OCI-LY7 (cell line): ENCODE results near the gene CCDC66. TPM values are rescaled to one million over a fixed set of nuclear protein-coding genes. Genes with fewer than 3 reads are reported as not detected.

Experiments used
- Bru-seq: library from RNA; stranded (reverse); fragments of 400-500 nt; gene quantifications from one replicate; lab custom pipeline; 2021; lab: Mats Ljungman, UMichigan
- BruChase-seq, 2 experiments: library from RNA; stranded (reverse); fragments of 400-500 nt; gene quantifications; one replicate each; lab custom pipeline; 2021; lab: Mats Ljungman, UMichigan
- BruUV-seq: library from RNA; stranded (reverse); fragments of 400-500 nt; replicated peaks from 2 replicates; lab custom pipeline; 2021; lab: Mats Ljungman, UMichigan
- CTCF ChIA-PET: fragments of 300-600 bp; sonication (Branson Sonifier 250); formaldehyde crosslinking; loops from one replicate; lab custom pipeline; 2022; ENCODE audit warnings: antibody characterized with exemption; ENCODE audit not compliant: unreplicated experiment; lab: Charles Lee
- POLR2A ChIA-PET: fragments of 300-600 bp; sonication (Branson Sonifier 250); formaldehyde crosslinking; loops from one replicate; lab custom pipeline; 2022; ENCODE audit warnings: antibody characterized with exemption; lab: Charles Lee
- DNase-seq: peaks from one replicate; pipeline ENCODE4 v3.0.0-alpha.2; 2015; ENCODE audit warnings: low spot score
- H2AFZ ChIP-seq: fragments of 200-600 bp; sonication (generic), shearing (Covaris generic); 2 replicates; pipeline ENCODE4 v1.6.1; 2014; ENCODE audit warnings: mild to moderate bottlenecking, antibody characterized with exemption, low read length, moderate library complexity
- H3K27ac ChIP-seq: fragments of 200-600 bp; sonication (generic); 2 replicates; pipeline ENCODE4 v1.5.1; 2014; ENCODE audit warnings: mixed run types, low read depth, mild to moderate bottlenecking, moderate library complexity, low read length, inconsistent platforms; ENCODE audit not compliant: poor library complexity, severe bottlenecking
- H3K36me3 ChIP-seq: fragments of 200-600 bp; sonication (generic); 2 replicates; pipeline ENCODE4 v1.6.1; 2014; ENCODE audit warnings: mild to moderate bottlenecking, antibody characterized with exemption, low read length, moderate library complexity, mixed read lengths; ENCODE audit not compliant: insufficient read depth
- H3K4me1 ChIP-seq: fragments of 200-600 bp; sonication (generic); 2 replicates; pipeline ENCODE4 v1.5.1; 2014; ENCODE audit warnings: mild to moderate bottlenecking, low read length; ENCODE audit not compliant: insufficient read depth, poor library complexity, severe bottlenecking
- H3K4me2 ChIP-seq: fragments of 200-600 bp; sonication (generic); 2 replicates; pipeline ENCODE4 v1.6.1; 2014; ENCODE audit warnings: mild to moderate bottlenecking, low read length
- H3K4me3 ChIP-seq: fragments of 200-600 bp; sonication (generic); 2 replicates; pipeline ENCODE4 v1.5.1; 2014; ENCODE audit warnings: mild to moderate bottlenecking, low read depth, low read length; ENCODE audit not compliant: poor library complexity, severe bottlenecking
- H3K79me2 ChIP-seq: fragments of 200-600 bp; sonication (generic); 2 replicates; pipeline ENCODE4 v1.6.1; 2016; ENCODE audit warnings: low read depth, mild to moderate bottlenecking, low read length, moderate library complexity, mixed read lengths; ENCODE audit not compliant: insufficient read depth
- H3K9me2 ChIP-seq: fragments of 200-600 bp; sonication (generic); 2 replicates; pipeline ENCODE4 v1.6.1; 2016; ENCODE audit warnings: mild to moderate bottlenecking, low read length, mixed read lengths; ENCODE audit not compliant: insufficient read depth
- H3K9me3 ChIP-seq: fragments of 200-600 bp; sonication (generic); 2 replicates; pipeline ENCODE4 v1.6.1; 2014; ENCODE audit warnings: mild to moderate bottlenecking, mixed run types, low read length, mixed read lengths
- H4K20me1 ChIP-seq: fragments of 200-600 bp; sonication (generic); 2 replicates; pipeline ENCODE4 v1.6.1; 2014; ENCODE audit warnings: mild to moderate bottlenecking, antibody characterized with exemption, low read length, moderate library complexity, mixed read lengths; ENCODE audit not compliant: insufficient read depth
- CTCF ChIP-seq: fragments of 200-600 bp; sonication (generic); conservative IDR thresholded peaks from 2 replicates; pipeline ENCODE4 v1.5.1; 2014; ENCODE audit warnings: mild to moderate bottlenecking, antibody characterized with exemption, low read length, moderate library complexity, mixed read lengths
- EZH2phosphoT487 ChIP-seq: fragments of 200-600 bp; sonication (generic); IDR thresholded peaks from 2 replicates; pipeline ENCODE4 v1.6.1; 2018; ENCODE audit warnings: low read depth, borderline replicate concordance, mild to moderate bottlenecking, mixed run types, antibody characterized with exemption, low read length, moderate library complexity, mixed read lengths
- intact Hi-C: fragments of 100-400 bp; cut with micrococcal nuclease; formaldehyde crosslinking; loops from one replicate; pipeline ENCODE4 v1.10.0; 2022; ENCODE audit not compliant: unreplicated experiment
- long read RNA-seq: library from polyadenylated mRNA; stranded (forward); transcript quantifications from one replicate; pipeline ENCODE4 v2.0.0, GENCODE V29; 2022
- total RNA-seq, 2 experiments: library from RNA; depleted of rRNA in 1 of 2; stranded (reverse); fragments of >200 nt in 1 of 2; shearing (Covaris generic) in 1 of 2; gene quantifications; 2 replicates each; pipeline ENCODE4 v1.2.3, GENCODE V29; 2014 to 2022

Gene CCDC66
- total RNA-seq (2014; rRNA removed; shearing (Covaris generic)) (38.9 and 39.6 TPM in 2 replicates), total RNA-seq (2022) (59.2 and 65.6 TPM in 2 replicates), Bru-seq, nascent RNA (percentile 87 among the genes with signal in this experiment), BruChase-seq, experiment 1, labeled RNA remaining after a 6-hour chase (percentile 87 among the genes with signal in this experiment), BruChase-seq, experiment 2, labeled RNA remaining after a 2-hour chase (percentile 88 among the genes with signal in this experiment)
- long read RNA-seq, transcript CCDC66-203 (18 exons, 3,096 nt), result major isoform, 6 of 114 reads
- long read RNA-seq, partial matches to known transcripts, result 2 of 114 reads
- long read RNA-seq, other reads (novel, unspliced or antisense), result 103 of 114 reads

GRCh38 chr3:56556908-56557830, at the start of gene CCDC66:
TSS of gene CCDC66 (plus strand) at chr3:56557175. CDS start at chr3:56557243, 68 bp downstream.
- no peak for TF ChIP-seq EZH2phosphoT487
- peak; percentile 91 for TF ChIP-seq CTCF
- peak within 1 kb of the TSS; percentile 78 for H2AFZ ChIP-seq
- H3K36me3 ChIP-seq, result peaks cover 38% of the 10 kb centered on the region
- peaks cover 14% of the 10 kb centered on the region for H3K4me1 ChIP-seq
- ChIA-PET CTCF (no interaction called here), POLR2A (interaction anchor here (0.7 to 1.4 kb wide), 5 partner anchors 9 to 397 kb away, joined by 3 to 5 read pairs (median 4); no protein-coding TSS in a partner anchor)
- intact Hi-C loops, result loop anchor here (5.0 kb wide), 1 partner anchor 1070 kb away; the partner anchor contains the start of gene WNT5A
- H3K9me3 ChIP-seq, result no peaks in the 10 kb centered on the region
- peak within 1 kb of the TSS; percentile 69 for H3K4me2 ChIP-seq
- peaks cover 29% of the 10 kb centered on the region for H3K79me2 ChIP-seq
- peak within 1 kb of the TSS; percentile 73 for H3K27ac ChIP-seq
- peak within 1 kb of the TSS; percentile 77 for H3K4me3 ChIP-seq
- no peaks in the 10 kb centered on the region for H4K20me1 ChIP-seq
- no TSS peak for BruUV-seq
- peak; percentile 96 for DNase-seq
- no peaks in the 10 kb centered on the region for H3K9me2 ChIP-seq

GRCh38 chr3:56519641-56520040, 37.3 kb upstream of the CCDC66 start:
- no peaks in the 10 kb centered on the region for H4K20me1 ChIP-seq
- no TSS peak for BruUV-seq
- TF ChIP-seq EZH2phosphoT487 (no peak), CTCF (no peak)
- no peaks in the 10 kb centered on the region for H3K9me3 ChIP-seq
- H3K9me2 ChIP-seq, result no peaks in the 10 kb centered on the region
- no peaks in the 10 kb centered on the region for H3K36me3 ChIP-seq
- intact Hi-C loops, result no loop called here
- H2AFZ ChIP-seq, result no peak overlapping the region
- no peak for DNase-seq
- CTCF ChIA-PET, result no interaction called here
- H3K27ac ChIP-seq, result no peak overlapping the region
- POLR2A ChIA-PET, result no interaction called here
- no peaks in the 10 kb centered on the region for H3K79me2 ChIP-seq
- H3K4me1 ChIP-seq, result no peaks in the 10 kb centered on the region
- no peak overlapping the region for H3K4me3 ChIP-seq
- H3K4me2 ChIP-seq, result no peak overlapping the region
